Measurements from ENCODE around the gene FGFR2.

FGFR2 gene

DNA sequence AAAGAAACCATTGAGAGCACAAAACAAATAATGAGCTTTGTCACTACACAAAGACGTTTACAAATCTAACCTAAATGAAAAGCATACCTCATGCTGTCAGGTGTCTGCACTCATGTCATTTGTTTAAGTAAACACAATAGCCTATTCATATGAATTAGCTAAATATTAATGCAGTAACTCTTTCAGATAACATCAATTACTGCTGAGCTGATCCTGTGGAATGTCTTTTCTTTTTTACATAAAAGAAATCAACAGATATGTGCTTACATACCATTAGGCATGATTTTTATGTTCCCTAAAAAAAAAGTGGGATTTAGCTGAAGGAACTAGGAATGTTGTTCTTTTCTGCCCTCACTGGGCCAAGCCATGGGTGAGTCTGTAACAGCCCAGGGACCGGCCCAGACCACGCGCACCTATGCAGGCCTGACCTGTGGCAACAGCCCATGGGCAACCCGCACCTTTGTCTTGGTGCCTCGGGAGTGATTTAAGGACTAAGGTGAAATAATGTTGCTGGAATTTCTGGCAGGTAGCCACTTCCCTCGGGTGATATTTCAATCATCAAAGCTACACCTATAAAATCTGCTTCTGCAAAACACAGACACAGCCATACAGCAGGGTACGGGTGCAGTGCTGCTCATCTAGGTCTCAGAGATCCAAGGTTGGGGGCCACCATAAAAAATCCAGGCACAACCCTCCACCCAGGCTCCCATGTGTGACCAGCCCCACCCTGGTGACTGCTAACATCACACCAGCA is 44.6 kb downstream of the FGFR2 start:
- DNase-seq (ENCODE audit: low spot score) = no peak

DNA sequence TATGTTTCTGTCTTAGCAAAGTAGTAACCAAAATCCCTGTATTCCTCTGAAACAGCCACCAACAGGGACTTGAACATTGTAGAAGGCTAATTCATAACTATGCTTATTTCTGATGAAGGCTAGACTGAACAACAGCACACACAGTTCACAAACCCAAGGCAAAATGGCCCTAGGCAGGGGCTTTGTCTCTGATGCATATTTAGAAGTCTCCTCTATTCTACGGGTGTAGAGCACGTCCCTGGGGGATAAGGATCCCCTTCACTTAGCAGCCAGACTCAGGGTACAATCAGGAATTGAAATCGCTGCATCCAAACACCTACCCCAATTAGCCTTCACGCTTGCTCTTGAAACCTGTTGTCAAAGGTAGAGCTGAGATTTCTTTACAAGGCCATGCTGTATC is 45.5 kb downstream of the FGFR2 start:
- DNase-seq (ENCODE audit: low spot score) = no peak

DNA sequence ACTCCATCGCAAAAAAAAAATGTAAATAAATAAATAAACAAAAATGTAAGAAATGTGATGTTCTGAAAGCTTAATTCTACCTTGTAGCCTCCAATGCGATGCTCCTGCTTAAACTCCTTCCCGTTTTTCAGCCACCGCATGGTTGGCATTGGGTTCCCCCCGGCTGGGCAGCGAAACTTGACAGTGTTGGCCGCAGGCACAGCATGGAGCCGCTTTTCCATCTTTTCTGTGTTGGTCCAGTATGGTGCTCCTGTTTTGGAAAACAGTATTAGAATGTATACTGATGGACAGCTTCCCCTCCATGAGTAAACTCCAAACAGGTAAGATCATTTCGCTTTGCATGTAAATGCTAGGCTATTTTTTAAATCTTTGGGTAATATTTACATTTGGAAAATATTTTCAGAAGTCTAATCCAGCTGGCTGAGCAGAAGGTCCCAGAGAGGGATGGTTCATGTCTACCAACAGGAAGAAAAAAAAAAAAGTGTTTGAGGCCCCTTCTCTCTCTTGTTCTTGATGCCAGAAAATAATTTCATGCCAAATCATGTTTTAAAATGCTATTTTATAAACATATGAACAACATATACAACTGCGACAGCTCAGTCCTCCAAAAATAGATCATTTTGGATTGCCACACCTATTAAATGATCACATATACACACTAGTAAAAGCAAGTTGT is 46.9 kb downstream of the FGFR2 start:
- no peak for DNase-seq (ENCODE audit: low spot score)

DNA sequence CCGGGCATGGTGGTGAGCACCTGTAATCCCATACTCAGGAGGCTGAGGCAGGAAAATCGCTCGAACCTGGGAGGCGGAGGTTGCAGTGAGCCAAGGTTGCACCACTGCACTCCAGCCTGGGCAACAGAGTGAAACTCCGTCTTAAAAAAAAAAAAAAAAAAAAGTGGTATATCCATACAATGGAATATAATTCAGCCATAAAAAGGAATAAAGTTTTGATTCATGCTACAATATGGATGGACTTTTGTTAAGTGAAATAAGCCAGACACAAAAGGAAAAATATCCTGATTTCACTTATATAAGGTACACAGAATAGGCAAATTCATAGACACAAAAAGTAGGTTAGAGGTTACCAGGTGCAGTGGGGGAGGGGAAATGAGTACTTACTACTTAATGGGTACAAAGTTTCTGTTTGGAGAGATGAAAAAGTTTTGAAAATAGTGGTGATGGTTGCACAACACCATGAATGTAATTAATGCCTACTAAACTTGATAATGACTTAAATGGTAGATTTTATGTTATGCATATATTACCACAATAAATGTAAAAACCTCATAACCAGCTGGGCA is 53.9 kb downstream of the FGFR2 start:
- no peak for DNase-seq (ENCODE audit: low spot score)

DNA sequence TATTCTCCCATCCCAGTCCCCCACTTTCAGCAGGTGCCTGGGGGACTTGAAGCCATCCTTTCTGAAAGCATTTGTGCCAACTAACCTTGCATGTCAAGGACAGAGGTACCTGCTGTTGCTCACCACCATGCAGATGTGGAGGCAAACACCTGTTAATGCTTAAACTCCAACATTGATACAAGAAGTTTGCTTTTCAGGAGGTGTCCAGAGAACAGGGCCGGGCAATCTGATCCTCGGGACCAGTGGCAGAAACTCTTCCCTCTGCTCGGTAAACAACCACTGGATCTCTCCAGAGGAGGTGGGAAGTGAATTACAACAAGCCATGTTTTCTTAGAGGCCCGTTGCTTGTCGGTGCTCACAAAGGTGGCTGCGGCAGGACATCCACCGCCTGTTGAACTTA is 54.7 kb downstream of the FGFR2 start:
- DNase-seq (ENCODE audit: low spot score) = no peak

DNA sequence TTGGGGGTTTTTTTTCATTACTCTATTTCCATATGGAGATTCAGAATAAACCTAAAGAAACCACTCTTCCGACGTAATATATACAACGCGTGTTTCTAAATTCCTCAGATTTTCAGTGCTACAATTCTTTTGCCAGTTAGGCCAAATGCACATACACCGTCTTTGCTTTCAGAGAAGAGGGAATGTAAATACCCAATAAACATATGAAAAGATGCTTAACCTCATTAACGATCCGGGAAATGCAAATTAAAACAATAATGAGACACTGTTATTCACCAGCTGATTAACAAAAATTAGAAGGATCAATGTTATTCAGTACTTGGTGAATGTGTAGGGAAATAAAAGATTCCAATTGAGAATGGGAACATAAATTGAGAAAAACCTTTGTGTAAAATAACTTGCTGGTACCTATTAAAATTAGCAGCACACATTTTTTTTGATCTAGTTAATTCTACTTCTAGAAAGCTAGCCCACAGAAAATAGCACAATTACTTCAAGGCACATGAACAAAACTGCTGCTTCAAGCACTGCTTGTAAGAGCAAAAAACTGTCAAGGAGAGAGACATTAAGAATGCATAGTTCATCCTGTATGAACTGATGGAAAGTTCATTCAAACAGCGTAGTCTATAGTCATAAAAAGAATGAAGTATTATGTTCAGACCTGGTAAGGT is 56.7 kb downstream of the FGFR2 start:
- DNase-seq (ENCODE audit: low spot score) = no peak

DNA sequence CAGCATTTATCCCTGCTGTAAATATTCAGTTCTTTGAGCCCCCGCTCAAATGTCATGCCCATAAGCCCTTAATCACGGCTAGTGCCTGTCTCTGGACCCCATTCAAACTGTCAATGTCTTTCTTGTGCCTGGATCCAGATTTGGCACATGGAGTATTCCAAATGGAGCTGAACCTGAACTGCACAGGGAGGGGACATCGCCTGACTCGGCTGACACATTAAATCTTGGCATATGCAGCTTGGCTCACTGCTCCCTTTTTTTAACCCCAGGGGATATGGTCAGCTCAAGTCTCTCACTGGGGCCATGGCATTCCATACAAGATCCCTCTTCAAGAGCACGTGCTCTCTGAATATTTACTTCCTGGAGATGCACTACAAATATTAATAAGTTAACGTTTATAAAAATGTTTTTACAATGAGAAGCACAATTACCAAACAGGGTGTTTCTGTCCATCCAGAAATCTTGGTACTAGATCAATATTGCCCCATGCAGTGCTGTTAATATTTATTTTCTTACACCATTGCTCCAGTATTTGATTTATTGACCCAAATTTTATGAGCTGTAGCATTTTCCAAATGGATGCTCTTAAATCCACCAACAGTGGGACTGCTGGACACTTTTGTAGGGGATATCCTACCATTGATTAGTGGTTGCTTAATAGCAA is 57.4 kb downstream of the FGFR2 start:
- DNase-seq (ENCODE audit: low spot score) = no peak

DNA sequence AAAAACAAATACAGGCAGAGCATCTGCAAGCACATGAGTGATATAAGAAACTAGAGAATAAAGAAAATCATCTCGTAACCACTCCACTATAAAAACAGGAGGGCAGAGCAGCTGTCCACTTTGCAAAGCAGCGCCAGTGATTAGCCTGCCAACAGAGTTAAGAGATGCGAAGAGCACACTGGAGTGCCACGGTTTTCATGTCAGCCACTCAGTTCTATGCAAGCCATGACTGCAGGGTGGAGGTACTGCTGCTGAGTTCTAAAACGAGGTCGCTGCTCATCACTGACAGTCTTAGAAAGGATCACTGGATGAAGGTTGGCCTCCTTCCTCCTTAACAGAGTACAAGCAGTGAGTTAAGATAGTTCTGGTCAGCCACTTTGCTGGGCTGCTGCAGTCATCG is 58.5 kb downstream of the FGFR2 start:
- DNase-seq (ENCODE audit: low spot score) = no peak

DNA sequence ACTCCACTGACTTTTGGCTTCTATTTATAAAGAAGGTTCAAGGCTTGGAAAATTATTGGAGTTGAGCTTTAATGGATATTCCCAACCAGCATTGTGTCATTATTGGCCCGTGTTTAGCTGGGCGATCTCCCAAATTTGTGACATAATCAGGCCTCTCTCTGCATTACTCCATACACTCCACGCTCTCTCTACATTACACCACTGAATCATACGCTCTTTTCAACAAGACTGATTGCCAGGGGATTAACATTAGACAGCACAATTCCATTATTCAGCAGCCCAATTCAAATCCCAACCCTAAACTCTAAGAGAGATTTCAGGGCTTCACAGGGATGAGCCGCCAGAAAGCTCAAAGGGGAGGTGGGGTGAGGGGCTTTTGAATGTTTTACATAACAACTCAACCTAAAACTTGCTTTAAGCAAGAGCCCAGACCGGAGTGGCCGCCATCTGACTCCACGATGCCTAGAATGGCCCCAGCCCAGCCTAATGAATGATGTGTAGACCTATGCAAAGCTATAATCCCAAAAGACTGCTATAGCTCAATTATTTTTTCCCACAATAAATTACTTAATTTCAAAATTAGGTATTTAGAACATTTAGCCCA is 61.8 kb downstream of the FGFR2 start:
- no peak for DNase-seq (ENCODE audit: low spot score)

DNA sequence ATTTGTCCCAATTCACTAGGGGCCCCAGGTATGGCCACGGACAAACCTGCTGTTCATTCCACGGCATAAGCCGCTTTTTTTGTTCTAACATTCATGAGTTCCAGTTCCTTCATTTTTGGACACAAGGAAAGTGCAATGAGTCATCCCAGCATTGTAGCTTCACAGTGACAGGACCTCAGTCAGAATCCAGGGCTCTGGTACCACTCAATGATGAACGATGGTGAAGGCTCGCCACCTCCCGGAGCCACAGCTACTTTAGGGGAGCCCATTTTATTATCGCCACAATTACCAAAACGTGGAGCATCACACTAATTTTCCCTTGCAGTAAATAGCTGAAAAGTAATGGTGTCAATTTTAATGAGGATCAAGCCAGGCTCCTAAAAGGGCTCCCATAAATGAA is 62.9 kb downstream of the FGFR2 start:
- DNase-seq (ENCODE audit: low spot score) = no peak

DNA sequence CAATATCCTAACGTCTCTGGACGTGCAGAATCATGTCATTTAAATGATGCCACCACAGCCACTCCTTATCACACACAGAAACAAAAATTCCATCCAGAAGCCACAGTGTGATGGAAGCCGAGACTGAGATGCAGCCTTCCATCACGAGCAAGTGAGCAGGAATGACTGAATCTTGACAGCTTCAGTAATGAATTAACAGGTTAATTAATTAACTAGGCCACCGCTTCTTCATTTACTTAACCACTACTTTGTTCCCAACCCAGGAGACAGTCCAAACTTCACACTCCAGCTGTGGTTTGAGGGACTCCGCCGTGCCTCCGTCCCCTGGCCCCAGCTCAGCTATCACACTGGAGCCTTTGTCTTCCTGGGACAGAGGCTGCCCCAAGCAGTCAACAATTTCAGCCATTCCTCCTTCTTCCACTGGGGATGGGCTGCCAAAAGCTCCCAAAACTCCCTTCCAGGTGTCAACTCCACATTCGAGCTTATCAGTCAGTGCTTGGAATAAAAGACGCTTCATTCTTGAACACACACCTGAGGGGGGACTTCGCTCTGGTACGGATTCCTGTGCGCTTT is 65.9 kb downstream of the FGFR2 start:
- DNase-seq (ENCODE audit: low spot score) = no peak

DNA sequence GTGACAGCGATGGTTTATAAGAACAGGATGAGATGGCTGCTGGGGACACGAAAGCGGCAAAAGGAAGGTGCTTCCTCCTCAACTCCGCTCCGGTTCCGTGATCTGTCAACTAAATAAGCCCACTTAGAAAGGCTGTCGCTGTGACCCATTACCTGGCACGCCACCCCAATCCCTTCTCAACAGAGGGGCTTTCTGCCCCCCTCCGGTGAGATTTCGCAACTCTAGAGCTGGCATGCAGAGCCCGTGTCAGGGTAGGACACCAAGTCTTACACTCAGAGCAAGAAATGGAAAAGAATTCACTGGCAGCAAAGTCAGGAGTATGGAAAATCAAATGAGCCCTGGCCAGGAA is 66.4 kb downstream of the FGFR2 start:
- DNase-seq (ENCODE audit: low spot score) = no peak

DNA sequence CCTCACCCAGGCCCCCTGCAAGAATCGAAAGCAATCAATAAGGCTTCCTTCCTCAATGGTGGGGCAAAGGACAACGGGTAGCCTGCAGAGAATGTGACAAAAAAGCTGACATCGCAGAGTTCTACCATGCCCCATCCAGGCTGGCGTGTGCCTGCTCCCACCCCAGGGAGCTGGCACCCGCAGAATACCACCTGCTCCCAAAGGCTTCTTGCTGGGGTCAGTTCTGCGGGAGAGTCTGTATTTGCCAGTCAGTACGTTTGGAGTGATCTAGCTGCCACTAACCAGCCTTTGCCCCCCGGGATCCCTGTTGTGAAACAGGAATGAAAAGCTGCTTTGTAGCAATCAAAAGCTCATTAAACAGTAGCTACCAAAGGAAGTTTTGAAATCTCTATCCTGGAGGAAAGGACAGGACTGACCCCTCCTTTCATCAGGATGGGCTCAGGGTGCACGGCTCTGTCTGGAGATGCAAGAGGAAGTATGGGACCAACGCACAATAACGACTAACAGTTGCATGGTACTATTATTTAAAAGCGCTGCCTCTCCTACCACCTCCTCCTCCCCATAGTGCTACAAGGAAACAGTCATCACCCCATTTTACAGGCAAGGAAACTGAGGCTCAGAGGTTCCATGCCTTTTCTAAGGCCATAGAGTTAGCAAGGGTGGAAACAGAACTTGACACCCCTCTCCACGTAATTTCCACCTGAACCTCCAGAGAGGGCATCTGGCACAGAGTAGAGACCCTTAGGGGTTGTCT is 67.0 kb downstream of the FGFR2 start:
- DNase-seq (ENCODE audit: low spot score) = no peak

DNA sequence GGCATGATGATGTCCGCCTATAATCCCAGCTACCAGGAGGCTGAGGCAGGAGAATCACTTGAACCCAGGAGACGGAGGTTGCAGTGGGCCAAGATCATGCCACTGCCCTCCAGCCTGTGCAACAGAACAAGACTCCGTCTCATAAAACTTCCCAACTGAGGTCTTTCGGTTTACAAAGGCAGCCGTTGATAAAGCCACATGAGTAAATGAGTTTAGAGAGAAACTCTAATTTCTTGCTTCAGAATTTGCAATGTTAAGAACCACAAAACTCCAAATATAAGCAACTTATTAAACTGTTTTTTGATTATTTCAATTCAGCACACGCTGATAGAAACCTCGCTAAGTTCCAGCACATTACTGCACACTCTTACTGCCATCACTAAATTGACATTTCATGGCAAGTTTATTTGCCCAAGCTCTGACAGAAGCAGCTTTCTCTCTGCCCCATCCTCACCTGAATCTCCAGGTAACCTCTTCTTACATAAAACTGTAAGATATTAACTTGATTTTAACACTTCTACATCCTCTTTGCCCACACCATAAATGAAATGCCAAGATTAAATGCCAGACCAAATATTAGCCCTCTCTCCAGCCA is 67.7 kb downstream of the FGFR2 start:
- DNase-seq (ENCODE audit: low spot score) = no peak

DNA sequence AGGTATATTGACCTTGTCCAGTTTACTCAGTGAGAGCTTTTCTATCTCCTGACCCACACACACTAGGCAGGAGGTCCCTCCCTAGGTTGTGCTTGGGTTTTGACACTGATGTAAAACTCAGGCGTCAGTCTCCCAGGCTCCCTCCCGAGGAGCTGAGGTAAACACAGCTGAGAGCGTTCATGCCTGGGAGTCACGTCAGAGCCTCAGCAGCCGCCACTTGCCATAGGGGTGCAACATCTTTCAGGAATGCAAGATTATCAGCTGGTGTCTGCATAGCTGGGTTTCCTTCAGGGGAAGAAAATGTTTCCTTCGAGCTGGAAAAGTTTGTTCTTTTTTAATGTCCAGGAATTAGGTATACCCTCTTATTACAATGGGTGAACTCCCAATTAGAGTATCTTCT is 70.6 kb downstream of the FGFR2 start:
- no peak for DNase-seq (ENCODE audit: low spot score)

DNA sequence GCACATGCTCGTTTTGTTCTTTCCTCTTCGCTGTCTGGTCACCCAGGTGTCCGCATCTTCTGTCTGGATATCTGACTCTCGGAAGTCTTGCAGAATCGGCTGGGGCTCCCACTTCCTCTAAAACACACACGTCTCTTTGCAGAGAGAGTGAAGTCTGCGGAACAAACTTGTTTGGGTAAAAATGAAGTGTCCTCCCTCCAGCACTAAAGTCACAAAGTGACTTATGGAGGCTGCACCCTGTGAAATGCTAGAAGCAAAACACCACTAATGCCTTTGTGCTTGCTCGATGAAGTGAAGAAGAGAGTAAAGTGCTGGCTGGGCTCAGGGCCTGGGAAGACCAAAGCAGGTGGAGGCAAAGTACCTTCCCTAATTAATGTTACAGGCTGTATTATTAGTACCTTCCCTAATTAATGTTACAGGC is 71.4 kb downstream of the FGFR2 start:
- no peak for DNase-seq (ENCODE audit: low spot score)

DNA sequence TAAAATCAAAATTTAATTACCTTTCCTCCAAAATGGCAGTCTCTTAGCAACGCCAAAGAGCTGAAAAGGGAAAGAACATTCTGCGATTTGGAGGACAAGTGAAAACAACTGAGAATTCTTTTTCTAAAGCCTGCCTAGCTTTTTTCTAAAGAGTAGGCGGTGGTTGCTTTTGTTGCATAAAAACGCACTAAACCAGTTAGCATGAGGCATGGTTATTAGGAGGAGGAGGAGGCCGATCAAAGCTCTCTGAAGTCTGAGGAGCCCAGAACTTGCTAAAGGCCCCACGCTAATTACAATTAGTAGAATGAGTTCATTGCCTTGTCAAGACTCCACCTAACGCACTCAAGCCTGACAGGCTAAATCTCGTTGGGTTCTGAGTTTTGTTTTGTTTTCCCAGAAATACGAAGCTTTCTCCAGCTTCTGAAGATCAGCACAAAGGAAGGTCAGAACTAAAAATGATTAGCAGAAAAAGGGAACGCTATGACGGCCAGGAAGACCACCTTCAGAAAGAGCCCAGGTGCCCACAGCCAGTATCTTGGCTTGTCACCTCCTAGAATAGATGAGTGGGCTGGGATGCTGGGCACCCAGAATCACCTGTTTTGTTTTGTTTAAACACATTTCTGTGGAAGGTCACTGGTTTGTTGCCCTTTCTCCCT is 72.0 kb downstream of the FGFR2 start:
- no peak for DNase-seq (ENCODE audit: low spot score)

DNA sequence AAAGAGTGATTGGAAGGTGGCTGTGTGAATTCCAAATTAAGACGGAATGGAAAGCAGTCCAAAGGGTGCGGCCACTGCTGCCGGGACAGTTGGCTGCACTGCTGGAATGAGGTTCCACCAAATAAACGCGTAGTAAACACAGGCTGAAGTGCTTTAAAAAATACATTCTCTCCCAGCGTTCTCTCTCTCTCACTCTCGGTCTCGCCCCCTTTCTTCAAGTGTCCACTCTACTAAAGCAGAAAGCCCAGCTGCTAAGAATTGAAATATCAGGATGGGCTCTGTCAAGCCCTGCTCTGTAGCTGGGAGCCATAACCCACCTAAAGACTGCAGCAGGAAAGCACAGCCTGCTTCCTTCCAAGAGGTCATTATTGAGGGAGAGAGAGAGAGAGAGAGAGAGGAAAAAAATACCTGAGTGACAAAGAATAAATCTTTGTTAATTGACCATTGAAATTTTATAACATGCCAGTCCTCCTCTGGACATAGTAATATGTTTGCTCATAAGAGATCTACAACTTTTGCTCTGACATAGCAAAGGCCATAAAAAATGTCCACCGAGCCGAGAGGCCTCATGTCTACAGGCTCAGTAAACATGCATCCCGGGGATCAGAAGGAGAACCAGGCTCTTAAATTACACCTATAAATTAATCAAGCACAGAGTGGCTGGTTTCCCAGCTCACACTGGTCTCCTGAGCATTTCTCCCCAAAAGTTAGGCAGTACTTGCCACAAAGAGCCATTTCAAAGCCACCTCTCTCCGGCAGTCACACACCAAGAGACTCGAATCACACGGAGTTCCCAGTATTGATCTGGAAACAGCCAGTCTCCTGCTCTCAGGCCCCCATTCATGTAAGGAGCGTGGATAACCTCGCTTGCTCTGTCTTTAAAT is 72.8 kb downstream of the FGFR2 start:
- no peak for DNase-seq (ENCODE audit: low spot score)

Measured in CD4-positive, alpha-beta T cell treated with Interleukin-6 at 100 ng/mL for 8 hours (primary cell).